Activated CD4-positive, alpha-beta T cell treated with anti-CD3 and anti-CD28 coated beads for 48 hours (primary cell): ENCODE data around the gene CIAO3.
"Not testable (repeated sequence)": the region's sequence is repeated elsewhere in the genome, so short reads cannot be mapped to it uniquely, and the experiment has no call there.

Experiments
- DNase-seq: peaks from one replicate; pipeline ENCODE4 v3.0.0-alpha.2; 2020

Gene CIAO3

GRCh38 chr16:759110-759910 is 18.5 kb upstream of the CIAO3 start:
- DNase-seq, result no peak

GRCh38 chr16:756428-756827 is 15.6 kb upstream of the CIAO3 start:
- DNase-seq, result no peak

GRCh38 chr16:754656-755055 is 13.9 kb upstream of the CIAO3 start:
- no peak for DNase-seq

GRCh38 chr16:754121-754607 is 13.4 kb upstream of the CIAO3 start:
- DNase-seq, result not testable (repeated sequence)

- DNase-seq, result no peak
These were observed 11.2 kb upstream of the CIAO3 start for GRCh38 chr16:752007-752312.

GRCh38 chr16:751152-752006 is 10.6 kb upstream of the CIAO3 start:
- DNase-seq, result no peak

- no peak for DNase-seq
These were observed 9.7 kb upstream of the CIAO3 start for GRCh38 chr16:750485-750884.

GRCh38 chr16:749010-749409 is 8.2 kb upstream of the CIAO3 start:
- no peak for DNase-seq

- no peak for DNase-seq
These were observed 7.4 kb upstream of the CIAO3 start for GRCh38 chr16:747978-748746.

- no peak for DNase-seq
These were observed 5.8 kb upstream of the CIAO3 start for GRCh38 chr16:746637-747036.

- peak; percentile 39 for DNase-seq
These were observed 4.9 kb upstream of the CIAO3 start for GRCh38 chr16:745739-746138.

GRCh38 chr16:743794-744500 is 3.1 kb upstream of the CIAO3 start:
- peak; percentile 40 for DNase-seq

- DNase-seq, result not testable (repeated sequence)
These were observed 2.1 kb upstream of the CIAO3 start for GRCh38 chr16:742894-743293.

- no peak for DNase-seq
These were observed 1.3 kb upstream of the CIAO3 start for GRCh38 chr16:741986-742629.

GRCh38 chr16:740459-740763 is 386 bp downstream of the CIAO3 start:
- no peak for DNase-seq

GRCh38 chr16:739560-740458 is 988 bp downstream of the CIAO3 start:
- DNase-seq, result no peak

GRCh38 chr16:736936-737481 is 3.8 kb downstream of the CIAO3 start:
- no peak for DNase-seq

- peak; percentile 84 for DNase-seq
These were observed 4.8 kb downstream of the CIAO3 start for GRCh38 chr16:735982-736453.

- DNase-seq, result no peak
These were observed 5.6 kb downstream of the CIAO3 start for GRCh38 chr16:734981-735881.
